GM12878 (cell line): ENCODE data around the gene COL1A1. TPM values are rescaled to one million over a fixed set of nuclear protein-coding genes. Genes with fewer than 3 reads are reported as not detected.

Source experiments
- E2F8 ChIP-seq: fragments of 450-650 bp; IDR thresholded peaks from 2 replicates; pipeline ENCODE4 v1.6.1; 2018; ENCODE audit warnings: mild to moderate bottlenecking, low read depth, moderate library complexity; ENCODE audit not compliant: partially characterized antibody
- HDAC2 ChIP-seq: fragments of 200-600 bp; sonication (generic); IDR thresholded peaks from 2 replicates; pipeline ENCODE4 v1.6.1; 2017
- IKZF1 ChIP-seq: fragments of 450-650 bp; conservative IDR thresholded peaks from 2 replicates; pipeline ENCODE4 v1.6.1; 2017; ENCODE audit warnings: antibody characterized with exemption, mild to moderate bottlenecking
- NR2F1 ChIP-seq: fragments of 450-650 bp; conservative IDR thresholded peaks from 2 replicates; pipeline ENCODE4 v1.6.1; 2017; ENCODE audit warnings: mild to moderate bottlenecking
- SKIL ChIP-seq: fragments of 450-650 bp; IDR thresholded peaks from 2 replicates; pipeline ENCODE4 v1.6.1; 2017; ENCODE audit warnings: mild to moderate bottlenecking, low read depth, inconsistent platforms; ENCODE audit not compliant: poor library complexity, severe bottlenecking
- YY1 ChIP-seq: IDR thresholded peaks from 2 replicates; pipeline ENCODE4 v1.6.1; 2011; ENCODE audit warnings: low read depth, mild to moderate bottlenecking, low read length
- ZNF24 ChIP-seq: fragments of 450-650 bp; IDR thresholded peaks from 2 replicates; pipeline ENCODE4 v1.6.1; 2017; ENCODE audit warnings: antibody characterized with exemption, mild to moderate bottlenecking
- polyA plus RNA-seq, 11 experiments: library from polyadenylated mRNA; depleted of rRNA in 4 of 11; unstranded in 6 of 11; stranded (reverse) in 5 of 11; fragments of >200 nt; fragmentation: Nextera tagmentation in 4 of 11; fragmentation: Illumina TruSeq in 1 of 11; extraction: Ambion mirVana in 4 of 11; extraction: Trizol in 1 of 11; gene quantifications; 1 replicate in 1 of 11; 2 replicates in 10 of 11; pipeline versions ENCODE4 v1.2.1 to v1.2.3, GENCODE V29; 2011 to 2016; ENCODE audit warnings: inconsistent platforms in 2 of 11, missing spikeins in 2 of 11, low read depth in 1 of 11
- total RNA-seq, 4 experiments: library from RNA; depleted of rRNA in 3 of 4; stranded (reverse); fragments of >200 nt in 3 of 4; fragmentation: Illumina TruSeq in 1 of 4; extraction: Trizol in 1 of 4; gene quantifications; 2 replicates each; pipeline versions ENCODE4 v1.2.1 to v1.2.3, GENCODE V29; 2013 to 2021
- TF ChIP-seq, protein P1 (sequence below): fragments of 450-650 bp; conservative IDR thresholded peaks from 2 replicates; pipeline ENCODE4 v1.6.1; 2017; ENCODE audit warnings: mild to moderate bottlenecking, moderate library complexity

COL1A1 gene
- total and polyA plus RNA-seq, 10 of the 15 experiments (the other 5 are each of a cell fraction or from before 2014, with no cell fraction given), result 0.18 to 7.7 (median 2.3) TPM

DNA sequence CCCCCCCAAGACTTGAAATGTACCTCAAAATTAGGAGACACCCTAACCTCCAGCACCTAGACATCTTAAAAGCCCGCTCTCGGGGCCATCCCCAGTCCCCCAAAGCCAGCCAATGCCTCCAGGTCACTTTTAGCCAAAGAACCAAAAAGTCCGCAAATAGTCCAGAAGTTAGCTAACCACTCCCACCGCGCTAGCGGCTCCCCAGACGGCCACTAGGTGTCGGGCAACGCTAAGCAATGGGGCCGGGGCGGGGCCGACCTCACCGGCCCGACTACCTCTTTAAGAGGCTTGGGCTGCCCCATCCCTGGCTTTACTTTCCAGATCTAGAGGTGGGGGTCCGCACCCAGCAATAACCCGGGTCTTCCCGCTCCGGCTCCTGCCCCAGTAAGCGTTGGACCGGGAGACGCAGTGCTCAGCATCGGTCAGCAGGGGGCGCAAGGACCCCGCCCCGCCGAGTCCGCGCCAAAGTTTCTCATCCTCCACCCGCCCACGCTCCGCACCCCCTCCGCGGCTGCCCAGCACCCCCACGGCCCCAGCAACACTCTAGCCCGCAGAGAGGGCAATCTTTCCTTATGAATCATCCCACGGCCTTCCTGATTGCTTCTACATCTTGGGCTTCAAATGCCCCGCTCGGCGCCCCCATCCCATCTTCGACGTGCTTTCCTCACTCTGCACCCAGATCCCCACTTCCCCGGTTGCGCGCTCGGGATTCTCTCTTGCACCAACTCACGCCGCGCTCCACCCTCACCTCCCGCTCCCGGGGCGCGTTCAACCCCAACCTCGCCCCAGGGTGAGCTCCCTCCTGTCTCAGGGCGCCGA lies 765 bp downstream of the COL1A1 start (continued):
- TF ChIP-seq SKIL (peak; percentile 51), E2F8 (no peak), NR2F1 (peak; percentile 74), YY1 (peak; percentile 48; the same call in 1 of the 2 replicates), HDAC2 (no peak), ZNF24 (0 out of 2 replicates have a peak, but pooled peaks have one; percentile 13), IKZF1 (peak; percentile 61)
- TF ChIP-seq, protein P1, sequence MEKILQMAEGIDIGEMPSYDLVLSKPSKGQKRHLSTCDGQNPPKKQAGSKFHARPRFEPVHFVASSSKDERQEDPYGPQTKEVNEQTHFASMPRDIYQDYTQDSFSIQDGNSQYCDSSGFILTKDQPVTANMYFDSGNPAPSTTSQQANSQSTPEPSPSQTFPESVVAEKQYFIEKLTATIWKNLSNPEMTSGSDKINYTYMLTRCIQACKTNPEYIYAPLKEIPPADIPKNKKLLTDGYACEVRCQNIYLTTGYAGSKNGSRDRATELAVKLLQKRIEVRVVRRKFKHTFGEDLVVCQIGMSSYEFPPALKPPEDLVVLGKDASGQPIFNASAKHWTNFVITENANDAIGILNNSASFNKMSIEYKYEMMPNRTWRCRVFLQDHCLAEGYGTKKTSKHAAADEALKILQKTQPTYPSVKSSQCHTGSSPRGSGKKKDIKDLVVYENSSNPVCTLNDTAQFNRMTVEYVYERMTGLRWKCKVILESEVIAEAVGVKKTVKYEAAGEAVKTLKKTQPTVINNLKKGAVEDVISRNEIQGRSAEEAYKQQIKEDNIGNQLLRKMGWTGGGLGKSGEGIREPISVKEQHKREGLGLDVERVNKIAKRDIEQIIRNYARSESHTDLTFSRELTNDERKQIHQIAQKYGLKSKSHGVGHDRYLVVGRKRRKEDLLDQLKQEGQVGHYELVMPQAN, result 0 out of 2 replicates have a peak, but pooled peaks have one; percentile 22
